ENCODE data around the gene RPGRIP1L.

RPGRIP1L gene

GRCh38 chr16:53608094-53608493, 95.6 kb downstream of the RPGRIP1L start:
- no peak for DNase-seq (ENCODE audit: low read depth in 3 of 3, low spot score in 1 of 3)

GRCh38 chr16:53605831-53606400, 97.7 kb downstream of the RPGRIP1L start:
- no peak for DNase-seq (ENCODE audit: low read depth in 3 of 3, low spot score in 1 of 3)

GRCh38 chr16:53605356-53605755, 98.3 kb downstream of the RPGRIP1L start:
- DNase-seq (ENCODE audit: low read depth in 3 of 3, low spot score in 1 of 3), result no peak

- DNase-seq (ENCODE audit: low read depth in 3 of 3, low spot score in 1 of 3), result no peak
Measured at GRCh38 chr16:53601961-53602360, 101.7 kb downstream of the RPGRIP1L start.

GRCh38 chr16:53600616-53601015, 103.0 kb downstream of the RPGRIP1L start:
- no peak for DNase-seq (ENCODE audit: low read depth in 3 of 3, low spot score in 1 of 3)

- DNase-seq (ENCODE audit: low read depth in 3 of 3, low spot score in 1 of 3), result no peak
Measured at GRCh38 chr16:53600126-53600525, 103.5 kb downstream of the RPGRIP1L start.

GRCh38 chr16:53599548-53599947, 104.1 kb downstream of the RPGRIP1L start:
- DNase-seq (ENCODE audit: low read depth in 3 of 3, low spot score in 1 of 3), result no peak

GRCh38 chr16:53598511-53599275, 105.0 kb downstream of the RPGRIP1L start:
- DNase-seq (ENCODE audit: low read depth in 3 of 3, low spot score in 1 of 3), result no peak

- no peak for DNase-seq (ENCODE audit: low read depth in 3 of 3, low spot score in 1 of 3)
Measured at GRCh38 chr16:53597776-53598175, 105.9 kb downstream of the RPGRIP1L start.

- DNase-seq (ENCODE audit: low read depth in 3 of 3, low spot score in 1 of 3), result no peak
Measured at GRCh38 chr16:53588081-53588648, 115.5 kb downstream of the RPGRIP1L start.

- DNase-seq (ENCODE audit: low read depth in 3 of 3, low spot score in 1 of 3), result no peak
Measured at GRCh38 chr16:53583401-53583800, 120.3 kb downstream of the RPGRIP1L start.

- no peak for DNase-seq (ENCODE audit: low read depth in 3 of 3, low spot score in 1 of 3)
Measured at GRCh38 chr16:53581784-53582183, 121.9 kb downstream of the RPGRIP1L start.

GRCh38 chr16:53580038-53580802, 123.4 kb downstream of the RPGRIP1L start:
- DNase-seq (ENCODE audit: low read depth in 3 of 3, low spot score in 1 of 3), result no peak

GRCh38 chr16:53576904-53577303, 126.8 kb downstream of the RPGRIP1L start:
- DNase-seq (ENCODE audit: low read depth in 3 of 3, low spot score in 1 of 3), result no peak

- no peak for DNase-seq (ENCODE audit: low read depth in 3 of 3, low spot score in 1 of 3)
Measured at GRCh38 chr16:53576210-53576609, 127.4 kb downstream of the RPGRIP1L start.

GRCh38 chr16:53571763-53572162, 131.9 kb downstream of the RPGRIP1L start:
- no peak for DNase-seq (ENCODE audit: low read depth in 3 of 3, low spot score in 1 of 3)

GRCh38 chr16:53566552-53567245, 137.0 kb downstream of the RPGRIP1L start:
- no peak for DNase-seq (ENCODE audit: low read depth in 3 of 3, low spot score in 1 of 3)

GRCh38 chr16:53565296-53565863, 138.3 kb downstream of the RPGRIP1L start:
- no peak for DNase-seq (ENCODE audit: low read depth in 3 of 3, low spot score in 1 of 3)

GRCh38 chr16:53563426-53563825, 140.2 kb downstream of the RPGRIP1L start:
- no peak for DNase-seq (ENCODE audit: low read depth in 3 of 3, low spot score in 1 of 3)

- DNase-seq (ENCODE audit: low read depth in 3 of 3, low spot score in 1 of 3), result no peak
Measured at GRCh38 chr16:53561101-53561888, 142.4 kb downstream of the RPGRIP1L start.
